Measurements from ENCODE around the gene WFS1.

The WFS1 gene

DNA sequence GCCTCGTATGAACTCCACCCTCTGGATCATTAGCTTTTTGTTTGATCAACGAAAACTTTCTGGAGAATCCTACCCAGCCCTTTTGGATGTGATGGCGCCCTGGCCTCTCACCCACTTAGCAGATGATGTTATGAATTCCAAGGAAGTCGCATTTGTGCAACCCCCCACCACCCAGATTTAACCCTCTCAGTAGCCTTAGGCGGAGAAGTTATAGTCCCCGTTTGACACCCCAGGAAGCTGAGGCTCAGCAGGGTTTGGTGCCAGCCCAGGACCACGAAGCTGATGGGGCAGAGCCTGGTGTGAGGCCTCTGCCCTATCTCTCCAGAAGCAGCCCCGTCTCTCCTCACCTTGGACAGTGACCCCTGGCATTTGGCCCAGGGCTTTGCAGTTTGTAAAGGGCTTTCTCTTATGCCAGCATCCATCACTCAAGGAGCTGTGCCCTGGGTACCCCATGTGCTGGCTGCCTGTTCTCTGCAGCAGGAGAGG lies 1.0 kb downstream of the WFS1 start:
- TF ChIP-seq, protein P1, sequence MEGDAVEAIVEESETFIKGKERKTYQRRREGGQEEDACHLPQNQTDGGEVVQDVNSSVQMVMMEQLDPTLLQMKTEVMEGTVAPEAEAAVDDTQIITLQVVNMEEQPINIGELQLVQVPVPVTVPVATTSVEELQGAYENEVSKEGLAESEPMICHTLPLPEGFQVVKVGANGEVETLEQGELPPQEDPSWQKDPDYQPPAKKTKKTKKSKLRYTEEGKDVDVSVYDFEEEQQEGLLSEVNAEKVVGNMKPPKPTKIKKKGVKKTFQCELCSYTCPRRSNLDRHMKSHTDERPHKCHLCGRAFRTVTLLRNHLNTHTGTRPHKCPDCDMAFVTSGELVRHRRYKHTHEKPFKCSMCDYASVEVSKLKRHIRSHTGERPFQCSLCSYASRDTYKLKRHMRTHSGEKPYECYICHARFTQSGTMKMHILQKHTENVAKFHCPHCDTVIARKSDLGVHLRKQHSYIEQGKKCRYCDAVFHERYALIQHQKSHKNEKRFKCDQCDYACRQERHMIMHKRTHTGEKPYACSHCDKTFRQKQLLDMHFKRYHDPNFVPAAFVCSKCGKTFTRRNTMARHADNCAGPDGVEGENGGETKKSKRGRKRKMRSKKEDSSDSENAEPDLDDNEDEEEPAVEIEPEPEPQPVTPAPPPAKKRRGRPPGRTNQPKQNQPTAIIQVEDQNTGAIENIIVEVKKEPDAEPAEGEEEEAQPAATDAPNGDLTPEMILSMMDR (IDR thresholded peaks at IDR 0.05; ENCODE audit: insufficient read depth, low read length, poor library complexity, severe bottlenecking), result no peak
- Histone ChIP-seq H3K4me3 (replicated peaks; ENCODE audit: low read depth, low read length) (peak overlapping the region; percentile 82), H3K27me3 (replicated peaks; ENCODE audit: control insufficient read depth, insufficient read depth, low read length) (no peaks in the 10 kb centered on the region; the same call in 1 of the 2 replicates), H3K36me3 (ENCODE audit: control insufficient read depth, insufficient read depth, low read length) (no peaks in the 10 kb centered on the region)
- no peak for DNase-seq (ENCODE audit: extremely low read depth, insufficient read length)

DNA sequence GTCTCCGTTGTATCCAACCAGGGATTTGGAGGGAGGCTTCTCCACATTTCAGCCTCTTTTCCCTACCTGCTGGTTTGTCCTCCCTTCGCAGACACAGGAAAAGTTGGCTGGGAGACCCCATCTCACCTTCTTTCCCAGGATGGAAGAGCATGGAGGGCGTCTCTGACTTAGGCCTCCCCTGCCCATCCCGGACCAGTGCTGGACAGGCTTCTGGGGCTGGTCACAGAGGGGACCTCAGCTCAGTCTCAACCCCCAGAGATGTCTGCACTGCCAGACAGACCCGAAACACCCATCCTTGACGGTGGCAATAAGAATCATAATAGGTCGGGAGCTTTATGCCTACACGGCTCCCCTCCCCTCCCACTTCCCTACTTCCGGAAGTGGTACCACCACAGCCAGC lies 1.6 kb downstream of the WFS1 start:
- TF ChIP-seq, protein P1 (IDR thresholded peaks at IDR 0.05; ENCODE audit: insufficient read depth, low read length, poor library complexity, severe bottlenecking), result no peak
- no peak overlapping the region for H3K4me3 ChIP-seq (replicated peaks; ENCODE audit: low read depth, low read length)

DNA sequence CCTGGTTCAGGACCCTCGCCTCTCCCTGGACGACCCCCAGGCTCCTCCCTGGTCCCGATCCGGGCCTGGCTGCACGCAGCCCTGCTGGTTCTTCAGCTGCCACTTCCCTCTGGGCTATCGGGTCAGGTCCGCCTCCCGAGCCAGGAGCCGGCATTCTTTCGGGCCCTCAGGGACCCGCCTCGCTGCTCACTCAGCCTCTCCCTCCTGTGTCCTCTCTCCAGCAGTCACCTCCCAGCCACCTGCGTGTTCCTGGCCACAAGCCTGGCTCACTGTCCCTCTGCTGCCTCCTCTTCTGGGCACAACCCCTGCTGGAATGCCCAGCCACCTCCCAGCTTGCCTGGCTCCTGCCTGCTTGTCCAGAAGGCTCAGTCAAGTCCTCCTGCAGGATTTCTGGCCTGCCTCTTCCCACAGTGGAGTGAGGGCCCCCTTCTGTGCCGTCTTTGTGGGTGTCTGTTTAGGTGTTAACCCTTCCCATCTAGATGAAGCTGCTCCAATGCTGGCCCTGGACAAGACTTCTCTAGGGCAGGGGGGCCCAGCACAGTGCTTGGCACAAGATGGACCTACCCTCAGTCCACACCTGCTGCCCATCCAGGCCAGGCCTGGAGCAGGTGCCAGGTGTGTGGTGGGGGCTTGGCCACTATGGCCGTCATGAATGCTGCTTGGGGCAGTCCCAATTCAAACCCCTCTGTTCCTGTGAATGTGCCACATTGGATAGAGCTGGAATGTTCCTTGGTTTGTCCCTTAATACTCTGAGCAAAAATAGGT lies 2.2 kb downstream of the WFS1 start:
- Histone ChIP-seq H3K4me3 (replicated peaks; ENCODE audit: low read depth, low read length) (no peak overlapping the region), H3K27me3 (replicated peaks; ENCODE audit: control insufficient read depth, insufficient read depth, low read length) (no peaks in the 10 kb centered on the region; the same call in 1 of the 2 replicates), H3K36me3 (ENCODE audit: control insufficient read depth, insufficient read depth, low read length) (no peaks in the 10 kb centered on the region)
- TF ChIP-seq, protein P1 (IDR thresholded peaks at IDR 0.05; ENCODE audit: insufficient read depth, low read length, poor library complexity, severe bottlenecking), result no peak
- no peak for DNase-seq (ENCODE audit: extremely low read depth, insufficient read length)

More for the DNA sequence above, 1.6 kb downstream of the WFS1 start:
- no peaks in the 10 kb centered on the region for H3K36me3 ChIP-seq (ENCODE audit: control insufficient read depth, insufficient read depth, low read length)
- no peak for DNase-seq (ENCODE audit: extremely low read depth, insufficient read length)
- no peaks in the 10 kb centered on the region; the same call in 1 of the 2 replicates for H3K27me3 ChIP-seq (replicated peaks; ENCODE audit: control insufficient read depth, insufficient read depth, low read length)

DNA sequence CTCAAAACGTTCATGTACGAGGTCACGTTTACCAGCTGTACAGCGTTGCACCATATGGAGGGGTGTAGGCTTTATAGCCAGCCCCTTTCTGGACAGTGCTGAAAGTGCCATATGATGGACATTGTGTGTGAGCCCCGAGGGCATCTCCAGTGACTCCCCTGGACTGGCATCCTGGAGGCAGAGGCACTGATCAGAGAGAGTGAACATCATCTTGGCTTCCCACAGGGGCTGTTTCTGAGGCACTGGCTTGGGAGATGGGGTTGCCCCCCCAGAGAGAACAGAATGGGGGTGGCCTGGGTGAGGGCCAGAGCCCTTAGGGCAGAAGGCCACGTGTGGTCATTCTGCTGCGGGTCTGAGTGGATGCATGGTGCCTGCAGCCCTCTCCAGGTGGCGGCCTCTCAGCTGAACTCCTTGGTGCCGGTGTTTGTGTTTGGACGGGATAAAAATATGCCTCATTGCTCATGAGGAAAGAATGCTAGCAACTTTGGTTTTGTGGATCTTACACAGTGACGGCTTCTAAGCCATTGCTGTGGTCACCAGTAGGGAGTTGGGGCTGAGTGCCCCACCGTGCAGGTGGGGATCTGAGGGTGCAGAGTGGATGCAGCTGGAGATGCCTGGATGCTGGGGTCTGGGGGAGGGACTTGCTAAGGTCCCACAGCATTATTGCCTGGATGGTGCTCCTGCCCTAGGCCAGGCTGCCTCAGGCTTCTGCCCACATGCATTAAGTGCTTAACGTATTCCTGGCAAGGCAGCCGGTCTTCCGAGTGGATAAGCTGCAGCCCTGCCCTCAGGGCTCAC lies 3.4 kb downstream of the WFS1 start:
- H3K4me3 ChIP-seq (replicated peaks; ENCODE audit: low read depth, low read length), result no peak overlapping the region
- H3K36me3 ChIP-seq (ENCODE audit: control insufficient read depth, insufficient read depth, low read length), result no peaks in the 10 kb centered on the region; the same call in 1 of the 2 replicates
- TF ChIP-seq, protein P1 (IDR thresholded peaks at IDR 0.05; ENCODE audit: insufficient read depth, low read length, poor library complexity, severe bottlenecking), result no peak
- no peaks in the 10 kb centered on the region; the same call in 1 of the 2 replicates for H3K27me3 ChIP-seq (replicated peaks; ENCODE audit: control insufficient read depth, insufficient read depth, low read length)
- DNase-seq (ENCODE audit: extremely low read depth, insufficient read length), result no peak

DNA sequence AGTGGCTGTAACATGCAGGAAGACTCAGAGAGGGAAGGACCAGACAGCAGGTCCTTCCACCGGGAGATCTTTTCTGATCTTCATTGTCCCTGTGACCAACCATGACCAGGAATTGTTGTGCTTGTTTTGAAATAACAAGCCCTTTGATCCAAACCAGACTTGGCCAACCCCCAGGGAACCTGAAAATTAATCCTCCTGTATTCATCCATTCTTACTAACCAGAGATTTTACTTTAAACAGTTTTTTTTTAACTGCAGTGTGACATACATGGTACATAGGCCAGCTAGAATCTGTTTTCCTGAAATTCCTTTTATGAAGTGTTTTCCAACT lies 4.0 kb downstream of the WFS1 start:
- Histone ChIP-seq H3K27me3 (replicated peaks; ENCODE audit: control insufficient read depth, insufficient read depth, low read length) (no peaks in the 10 kb centered on the region; the same call in 1 of the 2 replicates), H3K4me3 (replicated peaks; ENCODE audit: low read depth, low read length) (no peak overlapping the region), H3K36me3 (ENCODE audit: control insufficient read depth, insufficient read depth, low read length) (no peaks in the 10 kb centered on the region; the same call in 1 of the 2 replicates)
- TF ChIP-seq, protein P1 (IDR thresholded peaks at IDR 0.05; ENCODE audit: insufficient read depth, low read length, poor library complexity, severe bottlenecking), result no peak
- DNase-seq (ENCODE audit: extremely low read depth, insufficient read length), result no peak
